SK-N-SH (cell line): ENCODE measurements around the gene KRT71. TPM values are rescaled to one million over a fixed set of nuclear protein-coding genes. Genes with fewer than 3 reads are reported as not detected.

Experiments
- CTCF ChIA-PET: fragments of 300-600, 350-600 bp; formaldehyde crosslinking; extraction: SDS; loops from one replicate; lab custom pipeline; 2021; lab: Yijun Ruan, JAX
- POLR2A ChIA-PET: fragments of 350-600 bp; sonication (Branson Sonifier 250); formaldehyde crosslinking; extraction: SDS; loops from one replicate; lab custom pipeline; 2020; ENCODE audit warnings: antibody characterized with exemption, inconsistent platforms; lab: Yijun Ruan, JAX
- DNase-seq: peaks from one replicate; pipeline ENCODE4 v3.0.0; 2012
- H2AFZ ChIP-seq: fragments of 200-600 bp; sonication (generic); 2 replicates; pipeline ENCODE4 v1.8.1; 2016; ENCODE audit warnings: antibody characterized with exemption, mild to moderate bottlenecking, low read depth
- H3F3A ChIP-seq: fragments of 200-600 bp; sonication (generic); replicated peaks from 2 replicates; pipeline ENCODE3; 2016; ENCODE audit warnings: antibody characterized with exemption, mild to moderate bottlenecking; ENCODE audit not compliant: insufficient read depth
- H3K27ac ChIP-seq, 2 experiments: fragments of 200-500 bp in 1 of 2; fragments of 200-600 bp in 1 of 2; sonication (Bioruptor generic) in 1 of 2; sonication (generic), shearing (Covaris generic) in 1 of 2; 2 replicates each; pipeline versions ENCODE4 v1.5.1 to v1.6.1; 2014 to 2016; ENCODE audit warnings: low read depth in 2 of 2, inconsistent platforms in 1 of 2, low read length in 1 of 2, mild to moderate bottlenecking in 1 of 2, mixed read lengths in 1 of 2
- H3K27me3 ChIP-seq: fragments of 200-600 bp; sonication (generic), shearing (Covaris generic); 2 replicates; pipeline ENCODE4 v1.6.1; 2016; ENCODE audit warnings: mixed run types; ENCODE audit not compliant: insufficient read depth
- H3K36me3 ChIP-seq, 2 experiments: fragments of 200-500 bp in 1 of 2; fragments of 200-600 bp in 1 of 2; sonication (Bioruptor generic) in 1 of 2; sonication (generic) in 1 of 2; replicated peaks in 1 of 2; 2 replicates each; pipeline versions ENCODE3 to v1.5.1; 2014 to 2016; ENCODE audit warnings: low read length in 1 of 2, mild to moderate bottlenecking in 1 of 2; ENCODE audit not compliant: insufficient read depth in 2 of 2, control insufficient read depth in 1 of 2
- H3K4me1 ChIP-seq, 2 experiments: fragments of 200-500 bp in 1 of 2; fragments of 200-600 bp in 1 of 2; sonication (Bioruptor generic) in 1 of 2; sonication (generic), shearing (Covaris generic) in 1 of 2; 2 replicates each; pipeline versions ENCODE4 v1.5.1 to v1.6.1; 2014 to 2016; ENCODE audit warnings: low read depth in 1 of 2, low read length in 1 of 2, mixed run types in 1 of 2; ENCODE audit not compliant: insufficient read depth in 2 of 2, control insufficient read depth in 1 of 2
- H3K4me2 ChIP-seq: fragments of 200-600 bp; sonication (generic), shearing (Covaris generic); 2 replicates; pipeline ENCODE4 v1.6.1; 2017; ENCODE audit warnings: mixed run types
- H3K4me3 ChIP-seq, 2 experiments: fragments of 200-500 bp in 1 of 2; fragments of 200-600 bp in 1 of 2; sonication (Bioruptor generic) in 1 of 2; sonication (generic), shearing (Covaris generic) in 1 of 2; 2 replicates each; pipeline versions ENCODE4 v1.5.1 to v1.8.1; 2014 to 2016; ENCODE audit warnings: low read depth in 2 of 2, inconsistent platforms in 1 of 2, low read length in 1 of 2, mild to moderate bottlenecking in 1 of 2, mixed read lengths in 1 of 2, moderate library complexity in 1 of 2
- H3K79me2 ChIP-seq: fragments of 200-600 bp; sonication (generic); 2 replicates; pipeline ENCODE4 v1.8.1; 2017; ENCODE audit warnings: mild to moderate bottlenecking; ENCODE audit not compliant: insufficient read depth
- H3K9ac ChIP-seq: fragments of 200-600 bp; sonication (generic); 2 replicates; pipeline ENCODE4 v1.6.1; 2017; ENCODE audit warnings: mixed run types
- H3K9me2 ChIP-seq: fragments of 200-600 bp; sonication (generic); 2 replicates; pipeline ENCODE4 v1.6.1; 2017; ENCODE audit warnings: mixed run types
- H3K9me3 ChIP-seq: fragments of 200-600 bp; sonication (generic); 2 replicates; pipeline ENCODE4 v1.6.1; 2017; ENCODE audit warnings: mixed run types, mild to moderate bottlenecking, moderate library complexity
- H4K20me1 ChIP-seq: fragments of 200-600 bp; sonication (generic); 2 replicates; pipeline ENCODE4 v1.6.1; 2017; ENCODE audit warnings: mild to moderate bottlenecking, mixed run types; ENCODE audit not compliant: insufficient read depth
- CHD2 ChIP-seq: fragments of 150-350 bp; IDR thresholded peaks from 2 replicates; pipeline ENCODE4 v1.6.1; 2018; ENCODE audit warnings: low read length; ENCODE audit not compliant: partially characterized antibody
- FOXJ3 ChIP-seq: sonication (generic); formaldehyde crosslinking; IDR thresholded peaks from 2 replicates; pipeline ENCODE4 v1.5.1; 2020; ENCODE audit warnings: mild to moderate bottlenecking, missing genetic modification reagents
- NFIC ChIP-seq: IDR thresholded peaks from 2 replicates; pipeline ENCODE4 v1.4.0; 2012; ENCODE audit warnings: borderline replicate concordance
- NRF1 ChIP-seq: IDR thresholded peaks from 2 replicates; pipeline ENCODE4 v1.6.1; 2012; ENCODE audit warnings: low read depth, mild to moderate bottlenecking, low read length
- POLR2AphosphoS5 ChIP-seq: IDR thresholded peaks from 2 replicates; pipeline ENCODE4 v1.6.1; 2012; ENCODE audit warnings: low read depth, low read length
- RCOR1 ChIP-seq: fragments of 150-350 bp; IDR thresholded peaks from 2 replicates; pipeline ENCODE4 v1.6.1; 2017; ENCODE audit warnings: antibody characterized with exemption, low read length
- RFX5 ChIP-seq: IDR thresholded peaks from 2 replicates; pipeline ENCODE4 v1.6.1; 2012; ENCODE audit warnings: mild to moderate bottlenecking, improper control_type of control experiment, low read length
- SIN3A ChIP-seq: IDR thresholded peaks from 2 replicates; pipeline ENCODE4 v1.6.1; 2012; ENCODE audit warnings: low read depth, mild to moderate bottlenecking, low read length, moderate library complexity, borderline replicate concordance
- YY1 ChIP-seq: IDR thresholded peaks from 2 replicates; pipeline ENCODE4 v1.4.0; 2012; ENCODE audit warnings: low read depth, mild to moderate bottlenecking
- WGBS: methylation state at CpG from one replicate; pipeline ENCODE4 v1.1.6; 2017; ENCODE audit warnings: low lambda C conversion rate; 5-methylcytosine and 5-hydroxymethylcytosine counted together
- polyA plus RNA-seq, 3 experiments: library from polyadenylated mRNA; depleted of rRNA; stranded (reverse); fragments of >200 nt; gene quantifications; 2 replicates each; pipeline ENCODE4 v1.2.3, GENCODE V29; 2012
- TF ChIP-seq, protein P1 (sequence below): IDR thresholded peaks from 2 replicates; pipeline ENCODE4 v1.4.0; 2012; ENCODE audit warnings: low read depth, borderline replicate concordance
- TF ChIP-seq, protein P2 (sequence below): fragments of 200-600 bp; sonication (generic); IDR thresholded peaks from 2 replicates; pipeline ENCODE4 v1.6.1; 2017; ENCODE audit warnings: antibody characterized with exemption, mild to moderate bottlenecking, moderate library complexity
- TF ChIP-seq, protein P3 (sequence below): IDR thresholded peaks from 2 replicates; pipeline ENCODE4 v1.4.0; 2012; ENCODE audit warnings: low read depth, borderline replicate concordance
- TF ChIP-seq, protein P4 (sequence below): fragments of 150-350 bp; IDR thresholded peaks from 2 replicates; pipeline ENCODE4 v1.6.1; 2016; ENCODE audit warnings: mild to moderate bottlenecking, low read depth, low read length

KRT71 gene
- polyA plus RNA-seq, 1 of the 3 experiments (the other 2 are of a cell fraction): not detected

DNA sequence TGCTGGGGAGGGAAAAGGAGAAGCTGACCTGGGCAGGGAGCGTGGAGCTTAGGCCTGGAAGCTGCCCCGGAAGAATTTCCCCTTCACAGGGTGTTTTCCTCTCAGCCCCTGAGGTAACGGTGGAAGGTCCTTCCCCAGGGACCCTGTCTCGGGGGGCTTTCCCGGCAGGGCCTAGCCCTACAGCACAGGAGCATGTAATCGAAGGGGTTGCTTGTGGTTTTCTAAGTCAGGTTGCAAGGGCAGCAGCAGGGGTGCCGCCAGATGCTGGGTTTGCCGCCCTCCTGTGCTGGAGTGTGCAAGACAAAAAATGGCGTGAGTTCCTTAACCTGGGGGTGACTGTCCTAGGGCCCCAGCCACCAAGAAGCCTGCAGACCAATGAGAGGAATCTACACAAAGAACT lies 22.3 kb upstream of the KRT71 start:
- Histone ChIP-seq H2AFZ (no peak overlapping the region), H3F3A (no peaks in the 10 kb centered on the region), H3K79me2 (no peaks in the 10 kb centered on the region), H3K4me2 (no peak overlapping the region), H3K27ac (no peak overlapping the region), H3K27me3 (peaks cover 72% of the 10 kb centered on the region; the same call in 1 of the 2 replicates), H3K9ac (no peak overlapping the region), H4K20me1 (no peaks in the 10 kb centered on the region), H3K9me2 (no peaks in the 10 kb centered on the region), H3K4me3 (no peak overlapping the region), H3K9me3 (no peaks in the 10 kb centered on the region), H3K36me3 (no peaks in the 10 kb centered on the region), H3K4me1 (no peaks in the 10 kb centered on the region)
- POLR2A ChIA-PET: no interaction called here
- TF ChIP-seq NRF1: no peak
- TF ChIP-seq RCOR1: no peak
- TF ChIP-seq CHD2: no peak
- TF ChIP-seq, protein P1, sequence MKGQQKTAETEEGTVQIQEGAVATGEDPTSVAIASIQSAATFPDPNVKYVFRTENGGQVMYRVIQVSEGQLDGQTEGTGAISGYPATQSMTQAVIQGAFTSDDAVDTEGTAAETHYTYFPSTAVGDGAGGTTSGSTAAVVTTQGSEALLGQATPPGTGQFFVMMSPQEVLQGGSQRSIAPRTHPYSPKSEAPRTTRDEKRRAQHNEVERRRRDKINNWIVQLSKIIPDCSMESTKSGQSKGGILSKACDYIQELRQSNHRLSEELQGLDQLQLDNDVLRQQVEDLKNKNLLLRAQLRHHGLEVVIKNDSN: no peak
- TF ChIP-seq YY1: no peak
- TF ChIP-seq, protein P2, sequence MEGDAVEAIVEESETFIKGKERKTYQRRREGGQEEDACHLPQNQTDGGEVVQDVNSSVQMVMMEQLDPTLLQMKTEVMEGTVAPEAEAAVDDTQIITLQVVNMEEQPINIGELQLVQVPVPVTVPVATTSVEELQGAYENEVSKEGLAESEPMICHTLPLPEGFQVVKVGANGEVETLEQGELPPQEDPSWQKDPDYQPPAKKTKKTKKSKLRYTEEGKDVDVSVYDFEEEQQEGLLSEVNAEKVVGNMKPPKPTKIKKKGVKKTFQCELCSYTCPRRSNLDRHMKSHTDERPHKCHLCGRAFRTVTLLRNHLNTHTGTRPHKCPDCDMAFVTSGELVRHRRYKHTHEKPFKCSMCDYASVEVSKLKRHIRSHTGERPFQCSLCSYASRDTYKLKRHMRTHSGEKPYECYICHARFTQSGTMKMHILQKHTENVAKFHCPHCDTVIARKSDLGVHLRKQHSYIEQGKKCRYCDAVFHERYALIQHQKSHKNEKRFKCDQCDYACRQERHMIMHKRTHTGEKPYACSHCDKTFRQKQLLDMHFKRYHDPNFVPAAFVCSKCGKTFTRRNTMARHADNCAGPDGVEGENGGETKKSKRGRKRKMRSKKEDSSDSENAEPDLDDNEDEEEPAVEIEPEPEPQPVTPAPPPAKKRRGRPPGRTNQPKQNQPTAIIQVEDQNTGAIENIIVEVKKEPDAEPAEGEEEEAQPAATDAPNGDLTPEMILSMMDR: no peak
- TF ChIP-seq, protein P3, sequence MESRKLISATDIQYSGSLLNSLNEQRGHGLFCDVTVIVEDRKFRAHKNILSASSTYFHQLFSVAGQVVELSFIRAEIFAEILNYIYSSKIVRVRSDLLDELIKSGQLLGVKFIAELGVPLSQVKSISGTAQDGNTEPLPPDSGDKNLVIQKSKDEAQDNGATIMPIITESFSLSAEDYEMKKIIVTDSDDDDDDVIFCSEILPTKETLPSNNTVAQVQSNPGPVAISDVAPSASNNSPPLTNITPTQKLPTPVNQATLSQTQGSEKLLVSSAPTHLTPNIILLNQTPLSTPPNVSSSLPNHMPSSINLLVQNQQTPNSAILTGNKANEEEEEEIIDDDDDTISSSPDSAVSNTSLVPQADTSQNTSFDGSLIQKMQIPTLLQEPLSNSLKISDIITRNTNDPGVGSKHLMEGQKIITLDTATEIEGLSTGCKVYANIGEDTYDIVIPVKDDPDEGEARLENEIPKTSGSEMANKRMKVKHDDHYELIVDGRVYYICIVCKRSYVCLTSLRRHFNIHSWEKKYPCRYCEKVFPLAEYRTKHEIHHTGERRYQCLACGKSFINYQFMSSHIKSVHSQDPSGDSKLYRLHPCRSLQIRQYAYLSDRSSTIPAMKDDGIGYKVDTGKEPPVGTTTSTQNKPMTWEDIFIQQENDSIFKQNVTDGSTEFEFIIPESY: no peak
- TF ChIP-seq POLR2AphosphoS5: no peak
- no peak for TF ChIP-seq NFIC
- TF ChIP-seq FOXJ3 (CRISPR knock-in tag): no peak
- TF ChIP-seq RFX5: no peak
- no peak for DNase-seq
- 31% methylated on average over 7 of the region's 9 CpGs for WGBS
- CTCF ChIA-PET: interaction anchor here (2.1 kb wide), 1 partner anchor 8 kb away, joined by 6 read pairs; no protein-coding TSS in a partner anchor

DNA sequence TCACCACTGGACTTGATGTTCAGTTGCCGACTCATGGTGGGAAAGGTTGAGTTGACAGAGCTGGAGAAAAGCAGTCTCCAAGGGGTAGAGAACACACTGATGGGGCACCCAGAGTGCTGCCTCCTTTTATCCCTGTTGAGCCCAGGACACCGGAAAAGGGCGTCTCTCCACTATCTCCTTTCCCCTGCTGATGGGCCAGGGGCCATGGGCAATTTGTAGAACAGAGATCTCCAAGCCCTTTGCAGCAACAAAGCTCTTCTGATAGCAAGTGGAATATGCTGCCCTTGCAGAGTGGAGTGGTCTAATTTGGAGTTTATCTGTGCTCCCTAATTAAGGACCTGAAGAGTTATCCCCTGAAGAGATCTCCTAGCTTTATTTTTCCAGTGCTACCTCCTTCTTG lies 20.8 kb upstream of the KRT71 start, which contains the start of gene KRT74:
TSS of gene KRT74 (minus strand) at position 101 of the 400 bp plus-strand sequence. CDS start at position 35, 66 bp downstream.
- no peaks in the 10 kb centered on the region for H3K36me3 ChIP-seq
- H3K27ac ChIP-seq: no peak within 1 kb of the TSS
- H3F3A ChIP-seq: no peaks in the 10 kb centered on the region
- POLR2A ChIA-PET: no interaction called here
- CTCF ChIA-PET: interaction anchor here (1.0 to 2.2 kb wide), 3 partner anchors 9 to 306 kb away, joined by 3 to 14 read pairs (median 6); no protein-coding TSS in a partner anchor
- no peaks in the 10 kb centered on the region for H3K9me2 ChIP-seq
- H4K20me1 ChIP-seq: no peaks in the 10 kb centered on the region
- no peak for TF ChIP-seq RFX5
- no peak for TF ChIP-seq SIN3A
- TF ChIP-seq, protein P2: no peak
- TF ChIP-seq CHD2: no peak
- TF ChIP-seq NFIC: no peak
- TF ChIP-seq, protein P4, sequence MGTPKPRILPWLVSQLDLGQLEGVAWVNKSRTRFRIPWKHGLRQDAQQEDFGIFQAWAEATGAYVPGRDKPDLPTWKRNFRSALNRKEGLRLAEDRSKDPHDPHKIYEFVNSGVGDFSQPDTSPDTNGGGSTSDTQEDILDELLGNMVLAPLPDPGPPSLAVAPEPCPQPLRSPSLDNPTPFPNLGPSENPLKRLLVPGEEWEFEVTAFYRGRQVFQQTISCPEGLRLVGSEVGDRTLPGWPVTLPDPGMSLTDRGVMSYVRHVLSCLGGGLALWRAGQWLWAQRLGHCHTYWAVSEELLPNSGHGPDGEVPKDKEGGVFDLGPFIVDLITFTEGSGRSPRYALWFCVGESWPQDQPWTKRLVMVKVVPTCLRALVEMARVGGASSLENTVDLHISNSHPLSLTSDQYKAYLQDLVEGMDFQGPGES: no peak
- TF ChIP-seq, all 33 proteins: peak for 0
- H3K4me3 ChIP-seq: no peak within 1 kb of the TSS
- no peak within 1 kb of the TSS for H3K4me2 ChIP-seq
- no peak within 1 kb of the TSS for H2AFZ ChIP-seq
- H3K9ac ChIP-seq: no peak within 1 kb of the TSS
- peaks cover 77% of the 10 kb centered on the region; the same call in 1 of the 2 replicates for H3K27me3 ChIP-seq
- no peak for DNase-seq
- no peaks in the 10 kb centered on the region for H3K9me3 ChIP-seq
- H3K79me2 ChIP-seq: no peaks in the 10 kb centered on the region
- WGBS: 42% methylated on average over 3 of the region's 3 CpGs
- H3K4me1 ChIP-seq: no peaks in the 10 kb centered on the region
